Stimulated activated CD4-positive, alpha-beta T cell treated with anti-CD3 and anti-CD28 coated beads, TNF-alpha, amount 100 ng/mL, for 24 hours (primary cell): ENCODE measurements around the gene CDH18.

ENCODE experiments used
- DNase-seq, 3 experiments: peaks; one replicate each; pipeline ENCODE4 v3.0.0-alpha.2; 2020; ENCODE audit warnings: low read depth in 3 of 3

CDH18 gene

GRCh38 chr5:19928562-19929421 is 59.2 kb downstream of the CDH18 start:
- no peak for DNase-seq

GRCh38 chr5:19927919-19928318 is 60.1 kb downstream of the CDH18 start:
- DNase-seq: no peak

GRCh38 chr5:19927170-19927569 is 60.8 kb downstream of the CDH18 start:
- no peak for DNase-seq

GRCh38 chr5:19923742-19924141 is 64.3 kb downstream of the CDH18 start:
- no peak for DNase-seq

GRCh38 chr5:19920761-19921160 is 67.2 kb downstream of the CDH18 start:
- no peak for DNase-seq

- DNase-seq: no peak
Measured at GRCh38 chr5:19918780-19919179, 69.2 kb downstream of the CDH18 start.

GRCh38 chr5:19917588-19918122 is 70.3 kb downstream of the CDH18 start:
- DNase-seq: no peak

- DNase-seq: no peak
Measured at GRCh38 chr5:19910136-19910535, 77.9 kb downstream of the CDH18 start.

GRCh38 chr5:19904766-19905165 is 83.2 kb downstream of the CDH18 start:
- no peak for DNase-seq

- no peak for DNase-seq
Measured at GRCh38 chr5:19903611-19904010, 84.4 kb downstream of the CDH18 start.

GRCh38 chr5:19902316-19902934 is 85.6 kb downstream of the CDH18 start:
- no peak for DNase-seq

GRCh38 chr5:19900269-19900668 is 87.7 kb downstream of the CDH18 start:
- no peak for DNase-seq

GRCh38 chr5:19891658-19892057 is 96.3 kb downstream of the CDH18 start:
- no peak for DNase-seq

GRCh38 chr5:19886123-19886917 is 101.7 kb downstream of the CDH18 start:
- DNase-seq: no peak

- no peak for DNase-seq
Measured at GRCh38 chr5:19885040-19885824, 102.8 kb downstream of the CDH18 start.

GRCh38 chr5:19880859-19881436 is 107.1 kb downstream of the CDH18 start:
- no peak for DNase-seq

- no peak for DNase-seq
Measured at GRCh38 chr5:19880458-19880857, 107.5 kb downstream of the CDH18 start.

GRCh38 chr5:19874811-19875210 is 113.2 kb downstream of the CDH18 start:
- no peak for DNase-seq

GRCh38 chr5:19866090-19866450 is 121.9 kb downstream of the CDH18 start:
- no peak for DNase-seq

- DNase-seq: no peak
Measured at GRCh38 chr5:19865336-19866089, 122.5 kb downstream of the CDH18 start.
